NCI-H1436 treated with DMSO at 0.1 percent for 48 hours (cell line): Measurements from ENCODE around the gene FAM20C.

Experiments used
- DNase-seq: peaks from one replicate; lab custom pipeline; 2025; lab: John Stamatoyannopoulos, UW

The FAM20C gene

DNA sequence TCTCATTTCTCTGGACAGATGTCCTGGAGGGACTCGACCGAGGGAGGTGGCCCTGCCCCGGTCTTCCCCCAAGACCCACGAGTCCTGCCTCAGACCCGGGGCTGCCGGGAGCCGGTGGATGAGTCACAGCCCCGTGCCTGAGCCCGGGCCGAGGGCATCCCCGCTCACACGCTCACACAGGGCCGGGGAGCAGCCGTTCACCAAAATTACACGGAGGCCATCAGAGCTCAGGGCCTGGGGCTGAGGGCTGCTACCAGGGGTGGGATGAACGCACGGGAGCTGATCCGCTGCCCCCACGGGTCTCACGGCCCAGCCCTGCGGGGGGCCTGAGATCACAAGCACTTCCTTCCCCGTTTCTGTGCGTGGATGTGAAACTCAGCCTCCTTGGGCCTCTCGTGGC, 17.5 kb downstream of the FAM20C start:
- no peak for DNase-seq

DNA sequence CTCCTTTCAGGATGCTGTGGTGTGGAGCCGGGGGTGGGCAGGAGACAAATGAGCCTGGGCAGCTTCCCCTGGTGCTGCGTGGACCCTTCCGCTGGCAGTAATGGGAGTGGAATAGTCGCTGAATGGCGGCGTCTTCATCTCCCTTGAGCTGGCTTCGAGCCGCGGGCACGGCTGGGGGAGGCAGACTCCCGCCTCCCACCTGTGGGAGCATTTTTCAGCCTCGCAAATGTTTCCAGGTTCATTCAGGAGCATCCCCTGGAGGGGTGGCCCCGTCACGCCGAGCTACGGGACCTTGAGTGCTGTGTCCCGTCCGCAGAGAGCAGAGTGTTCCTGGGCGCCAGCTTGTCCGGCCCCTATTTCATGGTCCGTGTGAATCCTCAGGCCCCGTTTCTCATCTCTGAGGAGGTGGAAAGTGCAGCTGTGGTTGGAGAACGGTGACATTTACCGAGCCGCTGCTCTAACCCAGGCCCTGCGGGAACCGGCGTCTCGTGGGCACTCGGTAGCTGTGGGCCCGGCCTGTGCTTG, 18.1 kb downstream of the FAM20C start:
- DNase-seq = no peak

DNA sequence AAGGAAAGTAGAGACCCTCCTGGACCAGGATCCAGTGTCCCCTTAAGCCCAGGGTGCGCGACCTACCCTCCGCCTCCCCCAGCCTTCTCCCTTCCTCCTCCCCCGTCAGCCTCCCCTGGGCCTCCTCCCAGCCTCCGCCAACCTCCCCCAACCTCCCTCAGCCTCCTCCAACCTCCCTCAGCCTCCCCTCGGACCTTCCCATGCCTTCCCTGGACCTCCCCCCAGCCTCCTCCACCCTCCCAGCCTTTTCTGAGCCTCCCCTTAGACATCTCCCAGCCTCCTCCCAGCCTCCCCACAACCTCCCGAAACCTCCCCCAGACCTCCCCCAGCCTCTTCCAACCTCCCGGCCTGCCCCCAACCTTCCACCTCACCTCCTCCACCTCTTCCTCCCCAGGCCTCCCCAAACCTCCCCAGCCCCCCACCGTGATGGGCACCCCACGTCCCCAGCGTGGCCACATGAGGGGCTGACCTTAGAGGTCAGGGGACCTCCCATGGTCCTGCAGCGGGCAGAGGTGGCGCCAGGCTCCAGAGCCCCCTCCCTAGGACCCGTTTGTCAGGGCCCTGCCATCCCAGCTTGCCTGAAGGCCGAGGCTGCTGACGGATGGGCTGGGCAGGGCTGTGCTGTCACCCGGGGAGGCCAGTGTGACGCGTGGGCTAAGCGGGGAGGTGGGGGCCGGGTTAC, 18.8 kb downstream of the FAM20C start:
- no peak for DNase-seq

DNA sequence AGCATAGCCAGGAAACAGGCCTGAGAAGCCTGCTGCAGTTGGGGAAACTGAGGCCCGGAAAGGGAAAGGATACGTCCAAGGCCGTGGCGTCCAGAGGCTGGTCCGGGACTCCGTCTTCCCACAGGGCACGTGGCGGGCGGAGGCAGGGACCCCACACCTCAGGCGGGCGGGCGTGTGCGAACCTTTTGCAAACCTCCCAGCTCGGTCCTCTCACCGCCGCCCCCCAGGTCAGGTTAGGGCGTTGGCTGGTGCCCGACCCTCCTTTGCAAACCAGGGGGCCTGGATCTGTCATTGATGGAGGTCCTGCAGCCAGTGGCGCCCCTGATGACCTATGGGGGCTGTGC, 19.3 kb downstream of the FAM20C start:
- no peak for DNase-seq

DNA sequence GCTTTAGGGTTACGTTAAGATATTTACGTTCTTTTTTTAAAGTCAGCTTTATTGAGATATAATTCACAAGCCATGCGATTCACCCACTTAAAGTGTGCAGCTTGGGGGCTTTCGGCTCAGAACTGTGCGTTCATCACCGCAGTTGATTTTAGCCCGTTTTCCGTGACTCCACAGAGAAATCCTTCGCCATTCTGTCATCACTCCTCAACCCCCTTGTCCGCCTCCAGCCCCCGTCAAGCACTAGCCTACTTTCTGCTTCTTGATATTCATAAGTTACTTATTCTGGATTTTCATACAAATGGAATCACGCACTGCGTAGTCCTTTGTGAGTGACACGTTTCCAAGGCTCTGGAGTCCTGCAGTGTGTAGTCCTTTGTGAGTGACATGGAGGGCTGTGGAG, 20.4 kb downstream of the FAM20C start:
- no peak for DNase-seq

GRCh38 chr7:213324-213993, 21.1 kb downstream of the FAM20C start:
- DNase-seq = no peak

DNA sequence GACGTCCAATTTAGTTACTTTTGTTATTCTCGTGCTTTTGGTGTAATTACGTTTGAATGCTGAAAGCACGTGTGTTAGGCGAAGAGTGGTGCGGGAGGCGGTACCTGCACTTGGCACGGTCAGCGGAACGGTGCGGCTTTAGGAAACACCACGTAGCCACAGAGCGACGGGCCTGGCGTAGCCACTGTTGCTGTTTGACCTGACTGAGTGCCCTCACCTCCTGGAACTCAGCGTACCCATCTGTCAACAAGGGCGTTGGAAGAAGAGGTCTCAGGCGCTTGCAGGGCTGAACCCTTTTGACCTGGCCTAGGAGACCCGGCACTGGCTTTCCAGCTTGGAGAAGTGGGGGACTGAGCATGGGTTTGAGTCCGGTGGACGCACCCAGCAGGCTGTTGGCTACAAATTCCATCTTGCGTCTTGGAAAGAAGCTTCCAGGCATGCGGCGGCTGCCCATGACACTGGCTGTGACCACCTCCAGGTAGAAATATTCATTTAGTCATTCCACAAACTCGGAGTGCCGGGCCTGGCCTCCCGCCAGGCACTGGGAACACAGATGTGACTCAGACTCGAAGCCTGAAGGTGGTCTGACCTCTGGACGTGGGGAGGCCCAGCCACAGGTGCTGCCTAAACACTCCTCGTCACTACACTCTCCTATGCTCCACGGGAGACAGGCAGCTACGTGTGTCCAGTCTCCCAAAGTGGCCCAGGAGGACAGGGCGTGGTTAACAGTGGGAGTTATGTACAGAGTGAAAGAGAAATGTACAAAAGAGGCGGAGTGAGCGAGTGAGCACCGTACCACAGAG, 22.2 kb downstream of the FAM20C start:
- no peak for DNase-seq

DNA sequence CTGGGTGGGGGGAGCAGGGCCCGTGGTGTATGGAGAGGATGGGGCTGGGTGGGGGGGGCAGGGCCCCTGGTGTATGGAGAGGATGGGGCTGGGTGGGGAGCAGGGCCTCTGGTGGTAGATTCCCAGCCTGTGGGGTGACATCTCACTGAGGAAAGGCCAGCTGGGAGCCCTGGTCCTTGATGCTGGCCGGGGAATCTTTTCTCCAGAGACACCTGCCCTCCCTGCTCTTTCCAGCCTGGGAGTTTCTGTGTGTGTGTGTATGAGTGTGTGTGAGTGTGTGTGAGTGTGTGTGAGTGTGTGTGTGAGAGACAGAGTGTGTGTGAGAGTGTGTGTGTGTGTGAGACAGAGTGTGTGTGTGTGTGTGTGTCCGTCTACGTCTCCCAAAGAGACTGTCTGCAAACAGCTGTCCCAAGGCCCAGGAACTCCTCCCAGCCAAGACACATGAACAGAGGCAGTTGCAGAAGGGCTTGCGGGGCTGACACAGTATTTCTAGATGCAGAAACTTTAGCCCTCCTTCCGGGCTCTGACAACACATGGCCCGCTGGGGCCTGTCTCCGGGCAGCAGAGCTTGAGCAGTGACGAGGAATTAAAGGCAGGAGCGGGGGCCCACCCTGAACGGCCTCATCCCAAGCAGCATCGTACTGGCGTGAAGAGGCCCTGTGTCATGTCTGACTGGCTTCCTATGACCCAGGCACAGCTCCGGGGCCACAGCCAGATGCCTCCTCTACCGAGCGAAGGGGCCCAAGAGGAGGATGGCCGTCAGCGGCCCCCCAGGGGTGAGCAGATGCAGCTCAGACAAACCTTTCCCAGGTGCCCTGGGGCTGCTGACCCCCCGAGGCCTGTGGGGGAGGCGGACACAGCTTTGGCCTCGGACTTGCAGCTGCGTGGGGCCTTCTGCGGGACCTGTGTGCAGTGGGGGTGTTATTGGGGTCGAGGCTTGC, 24.3 kb downstream of the FAM20C start:
- DNase-seq = no peak

- DNase-seq = no peak
These were observed 25.4 kb downstream of the FAM20C start for GRCh38 chr7:217781-218180.

GRCh38 chr7:218316-218715, 25.9 kb downstream of the FAM20C start:
- DNase-seq = no peak

DNA sequence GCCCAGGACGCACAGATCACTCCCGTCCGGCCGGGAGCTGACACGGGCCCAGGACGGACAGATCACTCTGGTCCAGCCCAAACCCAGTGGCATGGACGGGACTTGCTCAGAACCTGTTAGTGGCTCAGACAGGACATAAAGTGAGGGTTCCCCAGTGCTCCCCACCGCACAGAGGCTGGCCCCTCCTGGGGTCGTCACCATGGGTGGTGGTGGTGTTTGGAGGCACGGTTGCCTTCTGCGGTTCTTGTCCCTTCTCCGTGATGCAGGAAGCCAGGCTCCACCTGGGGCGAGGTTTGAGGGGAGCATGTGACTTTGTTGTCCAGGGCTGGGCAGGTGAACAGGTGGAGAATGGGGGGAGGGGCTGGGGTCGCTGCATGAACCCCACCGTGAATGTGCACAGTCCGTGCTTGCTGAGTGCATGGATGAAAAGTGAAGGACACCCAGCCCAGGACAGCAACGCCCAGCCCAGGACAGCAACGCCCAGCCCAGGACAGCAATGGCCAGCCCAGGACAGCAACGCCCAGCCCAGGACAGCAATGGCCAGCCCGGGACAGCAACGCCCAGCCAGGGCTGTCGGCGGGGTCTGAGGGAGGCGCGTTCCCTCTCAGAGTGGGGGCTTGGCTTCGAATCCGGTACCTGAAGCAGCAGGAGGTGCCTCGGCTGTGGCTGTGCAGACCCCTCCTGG, 26.7 kb downstream of the FAM20C start:
- DNase-seq = no peak

DNA sequence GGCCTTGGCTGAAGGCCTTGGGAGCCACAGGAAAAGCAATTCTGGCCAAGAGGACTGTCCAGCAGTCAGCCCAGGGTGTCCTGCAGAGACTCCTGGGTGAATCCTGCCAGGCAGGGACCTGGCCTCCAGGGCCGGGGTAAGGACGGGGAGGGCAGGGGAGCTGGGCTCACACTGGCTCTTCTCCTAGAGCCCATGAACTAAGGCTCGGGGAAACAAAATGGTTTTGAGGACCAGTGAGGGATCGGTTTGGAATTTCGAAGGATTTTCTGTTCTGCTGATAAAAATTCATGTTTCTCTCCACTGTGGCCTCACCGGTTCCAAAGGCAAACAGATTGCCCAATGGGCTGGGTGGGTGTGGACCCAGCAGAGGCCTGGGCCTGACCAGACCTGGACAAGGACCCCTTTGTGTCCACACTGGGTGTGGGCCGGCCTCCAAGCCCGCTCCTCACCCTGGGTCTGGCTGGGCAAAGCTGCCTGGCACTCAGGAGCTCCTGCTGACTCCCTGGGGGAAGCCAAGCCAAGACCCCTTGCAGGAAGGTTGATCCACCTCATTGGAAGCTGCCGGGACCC, 27.3 kb downstream of the FAM20C start:
- DNase-seq = no peak

DNA sequence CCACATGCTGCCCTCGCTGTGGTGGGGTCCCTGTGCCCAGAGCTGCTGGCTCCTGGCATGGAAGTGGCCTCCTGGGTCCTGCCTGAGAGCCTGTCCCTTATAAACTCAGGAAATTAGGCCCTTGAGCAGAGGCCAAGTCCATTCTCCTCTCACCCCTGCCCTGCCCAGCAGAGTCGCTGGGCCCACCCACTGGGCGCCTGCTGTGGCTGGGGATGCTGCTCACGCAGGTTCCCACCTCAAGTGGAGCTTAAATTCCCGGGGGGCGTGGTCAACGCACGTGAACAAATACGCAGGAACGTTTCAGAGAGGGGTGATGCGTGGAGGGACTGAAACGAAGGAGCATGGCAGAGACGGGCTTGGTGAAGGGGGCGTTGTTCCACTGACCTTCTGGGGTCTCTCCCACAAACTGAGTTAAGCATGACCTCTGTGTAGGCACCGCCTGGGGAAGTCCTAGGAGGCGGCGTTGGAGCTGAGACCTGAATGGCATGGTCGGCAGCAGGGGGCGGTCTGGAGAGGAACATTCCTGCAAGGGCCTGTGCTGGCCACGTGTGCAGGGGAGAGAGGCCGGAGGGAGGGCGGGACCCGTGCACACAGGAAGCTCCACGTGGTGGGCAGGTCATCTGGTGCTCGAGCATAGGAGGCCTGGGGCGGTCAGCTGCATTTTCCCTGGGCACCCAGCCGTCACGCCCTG, 27.9 kb downstream of the FAM20C start:
- DNase-seq = no peak

DNA sequence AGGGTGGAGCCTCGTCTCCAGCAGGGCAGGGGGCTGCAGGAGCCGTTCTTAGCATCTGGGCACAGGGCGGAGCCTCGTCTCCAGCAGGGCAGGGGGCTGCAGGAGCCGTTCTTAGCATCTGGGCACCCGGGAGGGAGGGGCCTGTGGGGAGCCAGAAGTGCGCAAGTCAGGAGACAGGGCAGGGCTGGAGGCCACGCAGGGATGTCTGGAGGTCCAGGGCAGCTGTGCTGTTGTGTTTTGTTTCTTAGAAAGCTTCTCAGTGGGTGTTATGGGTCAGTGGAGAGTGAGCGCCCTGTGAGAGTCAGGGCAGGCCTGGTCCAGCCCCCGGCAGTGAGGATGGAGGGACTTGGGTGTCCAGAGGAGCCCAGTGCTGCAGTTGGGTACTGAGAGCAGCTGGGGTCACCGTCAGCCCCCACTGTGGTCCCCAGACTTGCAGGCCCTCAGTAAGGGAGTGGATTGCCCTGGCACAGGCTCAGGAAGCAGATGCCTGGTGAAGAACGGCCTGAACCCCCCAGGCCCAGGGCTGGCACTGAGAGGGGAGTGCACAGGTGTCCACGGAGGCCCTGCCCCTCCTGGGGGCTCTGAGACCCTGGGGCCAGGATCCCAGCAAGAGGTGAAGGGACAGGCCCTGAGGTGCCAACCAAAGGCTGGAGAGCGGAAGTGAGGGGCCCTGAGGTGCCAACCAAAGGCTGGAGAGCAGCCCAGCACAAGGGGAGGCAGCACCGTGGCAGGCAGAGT, 29.8 kb downstream of the FAM20C start:
- DNase-seq = no peak

DNA sequence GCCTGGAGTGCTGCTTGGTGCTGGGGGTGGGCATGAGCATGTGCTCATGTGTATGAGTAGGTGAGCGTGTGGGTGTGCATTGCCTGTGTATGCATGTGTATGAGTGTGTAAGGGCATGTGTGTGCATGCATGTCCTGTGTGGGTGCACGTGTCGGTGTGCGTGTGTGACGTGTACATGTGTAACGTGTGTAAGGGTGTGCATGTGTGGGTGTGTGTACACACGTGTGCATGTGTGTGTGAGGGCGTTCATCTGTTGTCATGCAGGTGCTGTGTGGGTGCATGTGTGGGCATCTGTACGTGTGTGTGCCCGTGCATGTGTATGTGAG, 30.3 kb downstream of the FAM20C start:
- DNase-seq = no peak

- no peak for DNase-seq
These were observed 30.9 kb downstream of the FAM20C start for GRCh38 chr7:223118-223800.

- no peak for DNase-seq
These were observed 31.5 kb downstream of the FAM20C start for GRCh38 chr7:223861-224260.

DNA sequence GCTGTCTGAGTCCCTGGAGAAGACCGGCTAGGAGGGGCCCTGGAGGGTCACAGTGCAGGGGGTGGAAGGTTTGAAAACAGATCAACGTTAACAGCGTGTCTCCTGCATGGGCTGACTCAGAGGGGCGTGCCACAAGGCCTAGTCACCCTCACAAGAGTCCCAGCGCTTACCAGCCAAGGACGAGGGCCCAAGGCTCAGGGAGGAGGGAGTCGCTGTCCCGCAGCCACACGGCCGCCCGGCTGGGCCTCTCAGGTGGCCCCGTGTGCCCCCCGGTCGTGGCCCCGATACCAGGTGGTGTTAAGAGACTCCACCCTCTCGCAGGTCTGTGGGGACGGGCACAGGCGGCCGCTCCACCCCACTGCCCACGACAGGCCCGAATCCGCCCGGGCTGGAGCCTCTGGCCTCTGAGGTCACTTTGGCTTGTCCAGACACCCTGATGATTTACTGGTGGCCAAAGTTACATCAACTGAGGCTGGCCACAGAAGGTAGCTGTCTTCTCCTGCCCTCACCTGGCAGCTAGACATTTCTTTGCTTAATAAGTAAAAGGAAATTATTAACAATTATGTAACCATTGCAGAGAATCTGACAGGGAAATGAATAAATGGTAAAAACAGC, 34.0 kb downstream of the FAM20C start:
- no peak for DNase-seq

GRCh38 chr7:227926-228325, 35.6 kb downstream of the FAM20C start:
- DNase-seq = no peak
